HepG2 (cell line): ENCODE measurements around the gene LCE3B. TPM values are rescaled to one million over a fixed set of nuclear protein-coding genes. Genes with fewer than 3 reads are reported as not detected.

Experiments
- ATAC-seq: fragments of 200-7000 bp; cut with Tn5 transposase; 3 replicates; pipeline ENCODE4 v1.9.1; 2020; ENCODE audit warnings: mild to moderate bottlenecking, moderate library complexity
- BruUV-seq: library from RNA; stranded (reverse); fragments of 400-500 nt; replicated peaks from 2 replicates; lab custom pipeline; 2021; lab: Mats Ljungman, UMichigan
- CTCF ChIA-PET: fragments of 300-600 bp; formaldehyde crosslinking; extraction: SDS; loops from one replicate; lab custom pipeline; 2021; ENCODE audit warnings: low total read pairs, inconsistent platforms, low intra/inter-chr PET ratio; lab: Yijun Ruan, JAX
- POLR2A ChIA-PET: fragments of 350-600 bp; sonication (Branson Sonifier 250); formaldehyde crosslinking; loops from one replicate; lab custom pipeline; 2020; ENCODE audit warnings: antibody characterized with exemption, inconsistent platforms; lab: Yijun Ruan, JAX
- DNase-seq: peaks from one replicate; pipeline ENCODE4 v3.0.0-alpha.2; 2015; ENCODE audit warnings: low spot score
- FAIRE-seq: peaks from 3 replicates; lab custom pipeline; 2011; peaks lifted over from hg19 to GRCh38; lab: Jason Lieb, UNC
- H2AFZ ChIP-seq: one replicate; pipeline ENCODE4 v1.6.1; 2011; ENCODE audit warnings: low read length, inconsistent platforms
- H3K27ac ChIP-seq: fragments of 300-600 bp; 3 replicates; pipeline ENCODE4 v1.8.0; 2011; ENCODE audit warnings: mixed run types, mild to moderate bottlenecking, mixed read lengths, low read length, inconsistent platforms; ENCODE audit not compliant: insufficient read depth; ENCODE audit errors: extremely low read length
- H3K27me3 ChIP-seq, 2 experiments: fragments of 200-600 bp in 1 of 2; 2 replicates in 1 of 2; 3 replicates in 1 of 2; pipeline versions ENCODE4 v1.6.0 to v1.8.0; 2011; ENCODE audit warnings: low read length in 2 of 2, mild to moderate bottlenecking in 2 of 2, moderate library complexity in 2 of 2, inconsistent platforms in 1 of 2; ENCODE audit not compliant: insufficient read depth in 2 of 2, control insufficient read depth in 1 of 2
- H3K36me3 ChIP-seq, 2 experiments: fragments of 200-600 bp in 1 of 2; replicated peaks in 1 of 2; 2 replicates in 1 of 2; 3 replicates in 1 of 2; pipeline versions ENCODE4 v1.5.1 to v1.8.0; 2011; ENCODE audit warnings: low read length in 2 of 2, inconsistent platforms in 1 of 2; ENCODE audit not compliant: insufficient read depth in 2 of 2, control insufficient read depth in 1 of 2
- H3K4me1 ChIP-seq: 2 replicates; pipeline ENCODE4 v1.5.1; 2012; ENCODE audit warnings: low read length, inconsistent platforms; ENCODE audit not compliant: insufficient read depth
- H3K4me2 ChIP-seq: 2 replicates; pipeline ENCODE4 v1.6.0; 2011; ENCODE audit warnings: low read depth, low read length, inconsistent platforms
- H3K4me3 ChIP-seq, 3 experiments: fragments of 200-600 bp in 1 of 3; sonication (generic), shearing (Covaris generic) in 1 of 3; replicated peaks in 1 of 3; 2 replicates each; pipeline ENCODE4 v1.5.1; 2011 to 2016; ENCODE audit warnings: low read length in 3 of 3, inconsistent platforms in 2 of 3, low read depth in 2 of 3, mild to moderate bottlenecking in 2 of 3, control low read depth in 1 of 3, mixed read lengths in 1 of 3; ENCODE audit not compliant: insufficient read depth in 1 of 3
- H3K79me2 ChIP-seq: one replicate; pipeline ENCODE4 v1.6.1; 2011; ENCODE audit warnings: low read length, inconsistent platforms; ENCODE audit not compliant: insufficient read depth
- H3K9ac ChIP-seq: 2 replicates; pipeline ENCODE4 v1.6.0; 2011; ENCODE audit warnings: mild to moderate bottlenecking, low read depth, low read length, inconsistent platforms; ENCODE audit not compliant: insufficient read depth
- H3K9me3 ChIP-seq: 2 replicates; pipeline ENCODE4 v1.5.1; 2012; ENCODE audit warnings: mild to moderate bottlenecking, low read length
- H4K20me1 ChIP-seq: 2 replicates; pipeline ENCODE4 v1.6.0; 2011; ENCODE audit warnings: inconsistent platforms, mild to moderate bottlenecking, low read length, moderate library complexity; ENCODE audit not compliant: insufficient read depth
- JARID2 ChIP-seq: sonication (generic); formaldehyde crosslinking; IDR thresholded peaks from 2 replicates; pipeline ENCODE4 v1.8.1; 2023; ENCODE audit warnings: missing genetic modification reagents, inconsistent platforms; ENCODE audit not compliant: insufficient replicate concordance
- POLR2G ChIP-seq: fragments of 200-400 bp; formaldehyde crosslinking; IDR thresholded peaks from 2 replicates; pipeline ENCODE4 v1.6.1; 2018; ENCODE audit warnings: mild to moderate bottlenecking, low read depth, low read length, moderate library complexity
- SNRNP70 ChIP-seq: fragments of 200-400 bp; formaldehyde crosslinking; IDR thresholded peaks from 2 replicates; pipeline ENCODE4 v1.6.1; 2017; ENCODE audit warnings: mild to moderate bottlenecking, low read depth, low read length, moderate library complexity
- ZFP36L2 ChIP-seq: sonication (generic); formaldehyde crosslinking; IDR thresholded peaks from 2 replicates; pipeline ENCODE4 v1.4.0; 2020; ENCODE audit warnings: missing genetic modification reagents
- ZNF720 ChIP-seq: sonication (generic); formaldehyde crosslinking; IDR thresholded peaks from 2 replicates; pipeline ENCODE4 v1.4.0; 2020; ENCODE audit warnings: missing genetic modification reagents
- WGBS: methylation state at CpG from one replicate; pipeline ENCODE4 v1.1.6; 2017; ENCODE audit warnings: low lambda C conversion rate; 5-methylcytosine and 5-hydroxymethylcytosine counted together
- in situ Hi-C: cut with HindIII; loops from 2 replicates; pipeline ENCODE4 v1.10.0; 2017; ENCODE audit warnings: low pct_unique_long_range_greater_than_20kb; ENCODE audit not compliant: extremely low pct_ligation_motif_present
- intact Hi-C: fragments of 100-400 bp; cut with micrococcal nuclease; formaldehyde crosslinking; loops from one replicate; pipeline ENCODE4 v1.10.0; 2022; ENCODE audit not compliant: unreplicated experiment
- polyA plus RNA-seq, 8 experiments: library from polyadenylated mRNA; depleted of rRNA in 3 of 8; stranded (reverse) in 7 of 8; unstranded in 1 of 8; fragments of >200 nt; fragmentation: Illumina TruSeq in 4 of 8; extraction: Trizol in 4 of 8; gene quantifications; 2 replicates each; pipeline versions ENCODE4 v1.2.1 to v1.2.3, GENCODE V29; 2011 to 2016; ENCODE audit warnings: low read depth in 4 of 8, missing spikeins in 1 of 8, mixed read lengths in 1 of 8; ENCODE audit not compliant: insufficient read depth in 1 of 8
- total RNA-seq, 5 experiments: library from RNA; depleted of rRNA; stranded (reverse); fragments of >200 nt; fragmentation: Illumina TruSeq; extraction: Trizol; gene quantifications; 2 replicates each; pipeline ENCODE4 v1.2.3, GENCODE V29; 2016; ENCODE audit warnings: low read depth in 1 of 5
- TF ChIP-seq, protein P1 (sequence below): sonication (generic); formaldehyde crosslinking; IDR thresholded peaks from 2 replicates; pipeline ENCODE4 v1.5.0; 2020; ENCODE audit warnings: mild to moderate bottlenecking, missing genetic modification reagents, moderate library complexity
- TF ChIP-seq, protein P2 (sequence below): sonication (generic); formaldehyde crosslinking; IDR thresholded peaks from 2 replicates; pipeline ENCODE4 v1.5.0; 2020; ENCODE audit warnings: missing genetic modification reagents

LCE3B gene
- total and polyA plus RNA-seq, 2 of the 13 experiments (the other 11 are each of a cell fraction or from before 2014, with no cell fraction given): not detected

DNA sequence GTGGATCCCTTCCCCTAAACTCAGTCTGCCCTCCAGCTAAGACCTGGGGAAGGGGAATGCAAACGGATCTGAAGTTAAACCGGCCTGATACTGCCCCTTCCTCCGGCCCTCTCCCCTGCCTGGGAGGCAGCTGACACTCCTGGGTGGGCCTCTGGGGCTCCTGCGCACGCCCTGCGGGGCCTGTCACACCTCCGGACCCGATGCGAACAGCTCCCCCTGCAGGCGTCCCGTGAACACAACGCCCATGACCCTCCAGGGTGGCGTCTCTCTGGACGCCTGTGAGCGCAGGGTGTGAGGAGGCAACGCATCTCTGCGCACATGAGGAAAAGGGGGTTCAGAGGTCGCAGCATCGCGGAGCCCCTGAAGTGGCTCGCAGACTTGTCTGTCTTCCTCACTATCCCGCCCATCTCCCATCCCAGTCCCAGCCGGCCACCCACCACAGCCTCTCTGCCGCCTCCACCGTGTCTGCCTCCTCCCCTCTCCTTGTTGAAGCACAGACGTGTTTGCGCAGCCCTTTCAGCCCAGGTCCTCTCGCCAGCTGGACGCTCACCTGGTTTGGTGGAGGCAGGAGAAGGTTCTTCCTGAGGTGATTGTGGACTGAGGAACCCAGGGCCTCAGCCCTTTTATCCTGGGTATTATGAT lies 9.7 kb downstream of the LCE3B start:
- Histone ChIP-seq H3K27ac (no peak overlapping the region), H4K20me1 (no peaks in the 10 kb centered on the region), H3K4me1 (no peaks in the 10 kb centered on the region), H3K9me3 (no peaks in the 10 kb centered on the region), H3K27me3 (peaks cover 0 to 8% of the 10 kb centered on the region in 2 experiments; a peak in 1 of 5 replicates), H3K4me3 (no peak overlapping the region), H2AFZ (no peak overlapping the region), H3K4me2 (no peak overlapping the region), H3K9ac (no peak overlapping the region), H3K36me3 (no peaks in the 10 kb centered on the region), H3K79me2 (no peaks in the 10 kb centered on the region)
- POLR2A ChIA-PET: no interaction called here
- CTCF ChIA-PET: no interaction called here
- FAIRE-seq (no peak), ATAC-seq (peak; percentile 92), DNase-seq (peak; percentile 9)
- in situ Hi-C loops (loop anchor here (5.0 kb wide), 1 partner anchor 56 kb away; the partner anchor contains the start of gene LCE3E), intact Hi-C loops (no loop called here)
- BruUV-seq: no TSS peak
- 18% methylated on average over 10 of the region's 29 CpGs for whole genome bisulfite sequencing
- TF ChIP-seq, protein P1, sequence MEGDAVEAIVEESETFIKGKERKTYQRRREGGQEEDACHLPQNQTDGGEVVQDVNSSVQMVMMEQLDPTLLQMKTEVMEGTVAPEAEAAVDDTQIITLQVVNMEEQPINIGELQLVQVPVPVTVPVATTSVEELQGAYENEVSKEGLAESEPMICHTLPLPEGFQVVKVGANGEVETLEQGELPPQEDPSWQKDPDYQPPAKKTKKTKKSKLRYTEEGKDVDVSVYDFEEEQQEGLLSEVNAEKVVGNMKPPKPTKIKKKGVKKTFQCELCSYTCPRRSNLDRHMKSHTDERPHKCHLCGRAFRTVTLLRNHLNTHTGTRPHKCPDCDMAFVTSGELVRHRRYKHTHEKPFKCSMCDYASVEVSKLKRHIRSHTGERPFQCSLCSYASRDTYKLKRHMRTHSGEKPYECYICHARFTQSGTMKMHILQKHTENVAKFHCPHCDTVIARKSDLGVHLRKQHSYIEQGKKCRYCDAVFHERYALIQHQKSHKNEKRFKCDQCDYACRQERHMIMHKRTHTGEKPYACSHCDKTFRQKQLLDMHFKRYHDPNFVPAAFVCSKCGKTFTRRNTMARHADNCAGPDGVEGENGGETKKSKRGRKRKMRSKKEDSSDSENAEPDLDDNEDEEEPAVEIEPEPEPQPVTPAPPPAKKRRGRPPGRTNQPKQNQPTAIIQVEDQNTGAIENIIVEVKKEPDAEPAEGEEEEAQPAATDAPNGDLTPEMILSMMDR (CRISPR knock-in tag): peak; percentile 48
- no peak for TF ChIP-seq POLR2G

DNA sequence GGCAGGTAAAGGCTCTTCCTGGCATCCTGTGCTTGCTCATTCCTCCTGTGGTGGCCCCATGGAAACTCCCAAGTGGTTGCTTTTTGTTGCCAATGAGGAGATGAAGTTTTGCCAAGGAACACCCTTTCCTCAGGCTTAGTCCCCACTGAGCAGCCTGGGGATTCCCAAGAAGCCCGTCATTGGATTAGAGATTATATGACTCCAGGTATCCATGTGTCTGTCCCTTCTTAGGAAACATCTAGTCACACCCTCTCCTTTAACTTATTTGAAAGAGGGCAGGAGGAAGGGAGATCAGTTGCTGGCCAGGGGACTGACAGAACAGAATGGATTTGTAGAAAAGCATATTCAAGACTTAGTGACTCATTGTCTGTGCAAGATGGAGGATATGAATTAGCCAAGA lies 13.1 kb downstream of the LCE3B start:
- Histone ChIP-seq H3K4me1 (no peaks in the 10 kb centered on the region), H3K9me3 (no peaks in the 10 kb centered on the region), H3K79me2 (no peaks in the 10 kb centered on the region), H3K27ac (no peak overlapping the region), H3K9ac (no peak overlapping the region), H2AFZ (no peak overlapping the region), H3K4me3 (no peak overlapping the region), H3K27me3 (peaks cover 0 to 8% of the 10 kb centered on the region in 2 experiments; a peak in 1 of 5 replicates), H3K36me3 (no peaks in the 10 kb centered on the region), H3K4me2 (no peak overlapping the region), H4K20me1 (no peaks in the 10 kb centered on the region)
- intact Hi-C loops: no loop called here
- ChIA-PET POLR2A (no interaction called here), CTCF (no interaction called here)
- DNase-seq: no peak
- no peak for TF ChIP-seq JARID2 (CRISPR knock-in tag)
- TF ChIP-seq, protein P2, sequence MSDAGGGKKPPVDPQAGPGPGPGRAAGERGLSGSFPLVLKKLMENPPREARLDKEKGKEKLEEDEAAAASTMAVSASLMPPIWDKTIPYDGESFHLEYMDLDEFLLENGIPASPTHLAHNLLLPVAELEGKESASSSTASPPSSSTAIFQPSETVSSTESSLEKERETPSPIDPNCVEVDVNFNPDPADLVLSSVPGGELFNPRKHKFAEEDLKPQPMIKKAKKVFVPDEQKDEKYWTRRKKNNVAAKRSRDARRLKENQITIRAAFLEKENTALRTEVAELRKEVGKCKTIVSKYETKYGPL (CRISPR knock-in tag): no peak
- no peak for TF ChIP-seq SNRNP70
- no peak for TF ChIP-seq ZNF720 (CRISPR knock-in tag)
- no peak for TF ChIP-seq ZFP36L2 (CRISPR knock-in tag)
- no peak for ATAC-seq
- 0% methylated on average over 1 of the region's 1 CpG for WGBS
- in situ Hi-C loops: no loop called here
- no peak for FAIRE-seq
- BruUV-seq: no TSS peak
